HG02885 (cell line): ENCODE measurements around the gene TMEM209.
"Not testable (repeated sequence)": the region's sequence is repeated elsewhere in the genome, so short reads cannot be mapped to it uniquely, and the experiment has no call there.

Experiments
- ATAC-seq: cut with Tn5 transposase; IDR thresholded peaks from one replicate; pipeline ENCODE4 v1.9.1; 2021; ENCODE audit warnings: mild to moderate bottlenecking; ENCODE audit not compliant: unreplicated experiment, poor library complexity

The TMEM209 gene

GRCh38 chr7:130205084-130205947 lies at the start of gene TMEM209:
Gene TMEM209, minus strand, starts transcription at chr7:130205406. Its CDS starts 31 bp downstream, at chr7:130205375.
- peak; percentile 99 for ATAC-seq

- ATAC-seq: no peak
Measured at GRCh38 chr7:130254555-130254954, 49.3 kb upstream of the TMEM209 start.

GRCh38 chr7:130249626-130250025 lies 44.4 kb upstream of the TMEM209 start:
- ATAC-seq: not testable (repeated sequence)

GRCh38 chr7:130248842-130249241 lies 43.6 kb upstream of the TMEM209 start:
- not testable (repeated sequence) for ATAC-seq

GRCh38 chr7:130246491-130246890 lies 41.3 kb upstream of the TMEM209 start:
- ATAC-seq: not testable (repeated sequence)

GRCh38 chr7:130243486-130243885 lies 38.3 kb upstream of the TMEM209 start:
- not testable (repeated sequence) for ATAC-seq

GRCh38 chr7:130242198-130243014 lies 37.2 kb upstream of the TMEM209 start:
- peak; percentile 40 for ATAC-seq

- no peak for ATAC-seq
Measured at GRCh38 chr7:130240240-130240639, 35.0 kb upstream of the TMEM209 start.

GRCh38 chr7:130236361-130236760 lies 31.2 kb upstream of the TMEM209 start:
- not testable (repeated sequence) for ATAC-seq

GRCh38 chr7:130234078-130234477 lies 28.9 kb upstream of the TMEM209 start:
- ATAC-seq: no peak

- ATAC-seq: no peak
Measured at GRCh38 chr7:130232209-130232608, 27.0 kb upstream of the TMEM209 start.

- no peak for ATAC-seq
Measured at GRCh38 chr7:130231792-130232191, 26.6 kb upstream of the TMEM209 start.

GRCh38 chr7:130229981-130230380 lies 24.8 kb upstream of the TMEM209 start:
- ATAC-seq: not testable (repeated sequence)

GRCh38 chr7:130228840-130229502 lies 23.8 kb upstream of the TMEM209 start:
- no peak for ATAC-seq

GRCh38 chr7:130227883-130228575 lies 22.8 kb upstream of the TMEM209 start:
- no peak for ATAC-seq

- no peak for ATAC-seq
Measured at GRCh38 chr7:130226333-130226732, 21.1 kb upstream of the TMEM209 start.

- not testable (repeated sequence) for ATAC-seq
Measured at GRCh38 chr7:130224923-130225322, 19.7 kb upstream of the TMEM209 start.

GRCh38 chr7:130224210-130224609 lies 19.0 kb upstream of the TMEM209 start:
- no peak for ATAC-seq

- no peak for ATAC-seq
Measured at GRCh38 chr7:130223646-130224045, 18.4 kb upstream of the TMEM209 start.

GRCh38 chr7:130221746-130222145 lies 16.5 kb upstream of the TMEM209 start:
- ATAC-seq: no peak
